Thymus (tissue), 11 donors: ENCODE measurements around the gene EXOSC5. TPM values are rescaled to one million over a fixed set of nuclear protein-coding genes. Genes with fewer than 3 reads are reported as not detected.
A peak's percentile ranks its signal among the peaks of the same experiment; 100 is the strongest.

Source experiments
- DNase-seq, 9 donors: peaks; one replicate each; pipeline ENCODE4 v3.0.0-alpha.2; 2013; ENCODE audit warnings: low spot score in 9 of 9, low read depth in 6 of 9, missing footprints in 1 of 9
- H3K27ac ChIP-seq, 2 donors: one replicate each; pipeline ENCODE4 v1.5.1; 2013; ENCODE audit warnings: control low read depth in 1 of 2, low read depth in 1 of 2, low read length in 1 of 2, mild to moderate bottlenecking in 1 of 2, moderate library complexity in 1 of 2
- H3K27me3 ChIP-seq, 2 donors: one replicate each; pipeline ENCODE4 v1.5.1; 2013; ENCODE audit warnings: low read length in 1 of 2; ENCODE audit not compliant: control insufficient read depth in 2 of 2, insufficient read depth in 1 of 2
- H3K36me3 ChIP-seq, 2 donors: one replicate each; pipeline ENCODE4 v1.5.1; 2013; ENCODE audit warnings: low read length in 1 of 2, mild to moderate bottlenecking in 1 of 2, moderate library complexity in 1 of 2; ENCODE audit not compliant: control insufficient read depth in 2 of 2, insufficient read depth in 2 of 2
- H3K4me1 ChIP-seq, 2 donors: one replicate each; pipeline ENCODE4 v1.5.1; 2013; ENCODE audit warnings: low read length in 2 of 2; ENCODE audit not compliant: control insufficient read depth in 2 of 2, insufficient read depth in 2 of 2
- H3K4me3 ChIP-seq, 2 donors: one replicate each; pipeline ENCODE4 v1.5.1; 2013; ENCODE audit warnings: low read length in 2 of 2, control low read depth in 1 of 2, mild to moderate bottlenecking in 1 of 2
- H3K9me3 ChIP-seq, 2 donors: one replicate each; pipeline ENCODE4 v1.5.1; 2013; ENCODE audit warnings: low read length in 1 of 2, mild to moderate bottlenecking in 1 of 2; ENCODE audit not compliant: control insufficient read depth in 2 of 2, insufficient read depth in 1 of 2
- WGBS: extraction: QIAGEN DNeasy Blood & Tissue Kit; methylation state at CpG from one replicate; pipeline ENCODE4 v1.1.7; 2013; 5-methylcytosine and 5-hydroxymethylcytosine counted together
- polyA plus RNA-seq: library from polyadenylated mRNA; stranded (reverse); fragments of 200-250 nt; gene quantifications from one replicate; pipeline ENCODE4 v1.2.3, GENCODE V29; 2013
- total RNA-seq: library from RNA; stranded (reverse); fragments of 120-200 nt; gene quantifications from one replicate; pipeline ENCODE4 v1.2.4, GENCODE V29; 2013
- donor health status: healthy.

EXOSC5 gene
- total and polyA plus RNA-seq, 2 donors, result 20.2 to 20.3 TPM

DNA sequence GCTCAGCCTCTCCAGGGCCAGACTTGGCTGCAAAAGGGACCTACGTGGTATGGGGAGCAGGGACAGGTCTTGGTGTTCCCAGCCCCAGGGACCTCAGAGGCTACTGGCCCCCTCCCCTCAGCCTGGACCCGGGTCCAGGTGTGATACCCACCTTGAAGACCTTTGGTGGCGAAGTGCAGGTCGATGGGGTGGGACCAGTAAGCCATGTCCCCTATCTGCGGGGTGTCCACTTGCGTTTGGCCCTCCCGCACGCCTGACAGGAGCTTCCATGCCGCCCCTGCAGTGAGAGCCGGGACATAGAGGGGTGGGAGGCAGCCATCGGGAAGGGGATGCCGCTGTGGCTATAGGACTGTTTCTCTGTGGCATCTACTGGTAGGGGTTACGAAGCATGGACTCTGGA lies 39.4 kb downstream of the EXOSC5 start:
- WGBS, result 95% methylated on average over 13 of the region's 13 CpGs
- Histone ChIP-seq H3K9me3 (no peaks in the 10 kb centered on the region), H3K27me3 (no peaks in the 10 kb centered on the region), H3K4me1 (peaks cover 6 to 33% of the 10 kb centered on the region in 2 donors), H3K4me3 (no peak overlapping the region), H3K36me3 (peaks cover 4 to 12% of the 10 kb centered on the region in 2 donors), H3K27ac (peak overlapping the region in 1 of 2 donors; percentile 43)
- no peak for DNase-seq

- Histone ChIP-seq H3K4me1 (peaks cover 6 to 35% of the 10 kb centered on the region in 2 donors), H3K36me3 (peaks cover 3 to 12% of the 10 kb centered on the region in 2 donors), H3K4me3 (no peak overlapping the region), H3K9me3 (no peaks in the 10 kb centered on the region), H3K27ac (peak overlapping the region; percentile 40 to 84), H3K27me3 (peaks cover 0 to under 1% of the 10 kb centered on the region in 2 donors)
- WGBS, result 64% methylated on average over 11 of the region's 11 CpGs
- peak in 1 of 9 donors; percentile 54 for DNase-seq
Observed at GRCh38 chr19:41356984-41357739, 40.0 kb downstream of the EXOSC5 start.

DNA sequence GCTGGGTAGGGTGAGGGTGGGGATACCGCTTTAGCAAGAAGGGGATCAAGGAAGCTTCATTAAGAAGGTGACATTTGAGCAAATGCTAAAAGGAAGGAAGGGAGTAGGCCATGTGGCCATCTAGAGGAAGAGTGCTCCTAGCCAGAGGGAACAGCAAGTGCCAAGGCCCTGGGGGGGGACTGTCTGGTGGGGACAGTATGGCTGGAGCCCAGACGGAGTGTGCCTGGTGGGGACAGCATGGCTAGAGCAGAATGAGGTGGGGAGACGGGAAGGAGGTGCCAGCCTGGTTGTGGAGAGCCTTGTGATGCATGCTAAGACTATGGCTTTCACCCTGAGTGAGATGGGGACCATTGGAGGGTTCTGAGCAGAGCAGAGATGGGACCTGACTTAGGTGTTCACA lies 41.4 kb downstream of the EXOSC5 start:
- Histone ChIP-seq H3K9me3 (no peaks in the 10 kb centered on the region), H3K36me3 (peaks cover 0 to 7% of the 10 kb centered on the region in 2 donors), H3K4me3 (no peak overlapping the region), H3K27ac (no peak overlapping the region), H3K4me1 (peaks cover 6 to 43% of the 10 kb centered on the region in 2 donors), H3K27me3 (peaks cover 0 to 4% of the 10 kb centered on the region in 2 donors)
- DNase-seq, result no peak
- WGBS, result 96% methylated on average over 3 of the region's 3 CpGs

DNA sequence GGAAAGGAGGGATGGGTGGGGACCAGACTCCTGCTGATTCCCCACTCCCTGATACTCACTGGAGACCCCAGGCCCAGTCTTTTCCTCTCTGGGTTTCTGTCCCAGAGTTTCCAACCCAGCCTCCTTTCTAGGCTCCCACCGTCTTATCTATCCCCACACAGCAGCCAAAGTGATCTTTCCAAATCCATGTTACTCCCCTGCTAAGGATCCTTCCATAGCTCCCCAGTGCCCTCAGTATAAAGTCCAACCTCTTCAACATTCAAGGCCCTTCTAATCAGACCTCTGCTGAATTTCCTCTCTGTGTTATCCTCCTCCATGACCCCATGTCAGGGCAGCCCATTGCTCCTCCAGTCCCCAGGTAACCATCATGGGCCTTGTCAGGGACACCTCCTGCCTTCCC lies 42.1 kb downstream of the EXOSC5 start:
- 97% methylated on average over 1 of the region's 1 CpG for WGBS
- H3K4me3 ChIP-seq, result no peak overlapping the region
- H3K36me3 ChIP-seq, result peaks cover 0 to 6% of the 10 kb centered on the region in 2 donors
- H3K4me1 ChIP-seq, result peaks cover 11 to 48% of the 10 kb centered on the region in 2 donors
- H3K27ac ChIP-seq, result no peak overlapping the region
- DNase-seq, result no peak
- peaks cover 0 to 4% of the 10 kb centered on the region in 2 donors for H3K27me3 ChIP-seq
- H3K9me3 ChIP-seq, result no peaks in the 10 kb centered on the region

DNA sequence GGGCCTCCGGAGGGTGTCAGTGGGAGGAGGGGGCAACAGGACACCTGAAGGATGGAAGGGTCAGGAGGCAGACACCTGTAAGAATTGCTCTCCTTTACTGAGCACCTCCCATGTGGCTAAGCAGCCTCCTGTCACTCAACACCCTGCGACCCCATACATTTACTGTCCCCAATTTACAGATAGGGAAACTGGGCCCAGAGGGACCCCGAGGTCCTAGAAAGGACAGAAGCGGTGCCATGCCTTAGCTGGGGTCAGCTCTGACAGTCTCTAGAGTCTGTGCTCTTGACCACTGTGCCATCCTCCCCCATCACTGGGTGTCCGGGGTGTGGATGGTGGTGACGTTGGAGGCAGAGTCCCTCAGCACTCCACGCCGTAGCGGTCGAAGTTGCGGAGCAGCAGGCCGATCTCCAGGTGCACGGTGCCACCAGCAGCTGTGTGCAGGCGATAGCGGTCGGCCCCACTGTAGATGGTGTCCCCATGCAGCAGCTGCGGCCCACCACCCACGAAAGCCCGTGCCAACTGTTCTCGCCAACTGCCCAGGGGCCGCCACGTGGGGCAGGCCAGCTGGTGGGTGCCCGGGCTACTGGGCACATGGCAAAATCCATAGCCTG lies 42.7 kb downstream of the EXOSC5 start:
- 93% methylated on average over 23 of the region's 23 CpGs for WGBS
- H3K9me3 ChIP-seq, result no peaks in the 10 kb centered on the region
- peak overlapping the region; percentile 18 to 34 for H3K27ac ChIP-seq
- no peak for DNase-seq
- peaks cover 0 to 4% of the 10 kb centered on the region in 2 donors for H3K27me3 ChIP-seq
- peaks cover 11 to 54% of the 10 kb centered on the region in 2 donors for H3K4me1 ChIP-seq
- peaks cover 0 to 6% of the 10 kb centered on the region in 2 donors for H3K36me3 ChIP-seq
- H3K4me3 ChIP-seq, result peak overlapping the region; percentile 31 to 90

- under 1% methylated on average over 78 of the region's 78 CpGs for WGBS
- peak within 1 kb of the TSS; percentile 82 to 89 for H3K27ac ChIP-seq
- H3K4me1 ChIP-seq, result peaks cover 18 to 61% of the 10 kb centered on the region in 2 donors
- peaks cover 0 to 6% of the 10 kb centered on the region in 2 donors for H3K36me3 ChIP-seq
- peak in 8 of 9 donors; percentile 63 to 95 (median 87) for DNase-seq
- no peaks in the 10 kb centered on the region for H3K9me3 ChIP-seq
- H3K27me3 ChIP-seq, result peaks cover 0 to 4% of the 10 kb centered on the region in 2 donors
- H3K4me3 ChIP-seq, result peak within 1 kb of the TSS; percentile 77 to 90
Observed at GRCh38 chr19:41353466-41354342, 43.5 kb downstream of the EXOSC5 start, which contains the start of gene TGFB1. TSS of gene TGFB1 (minus strand) at chr19:41353922. CDS start at chr19:41353044, 878 bp downstream.

DNA sequence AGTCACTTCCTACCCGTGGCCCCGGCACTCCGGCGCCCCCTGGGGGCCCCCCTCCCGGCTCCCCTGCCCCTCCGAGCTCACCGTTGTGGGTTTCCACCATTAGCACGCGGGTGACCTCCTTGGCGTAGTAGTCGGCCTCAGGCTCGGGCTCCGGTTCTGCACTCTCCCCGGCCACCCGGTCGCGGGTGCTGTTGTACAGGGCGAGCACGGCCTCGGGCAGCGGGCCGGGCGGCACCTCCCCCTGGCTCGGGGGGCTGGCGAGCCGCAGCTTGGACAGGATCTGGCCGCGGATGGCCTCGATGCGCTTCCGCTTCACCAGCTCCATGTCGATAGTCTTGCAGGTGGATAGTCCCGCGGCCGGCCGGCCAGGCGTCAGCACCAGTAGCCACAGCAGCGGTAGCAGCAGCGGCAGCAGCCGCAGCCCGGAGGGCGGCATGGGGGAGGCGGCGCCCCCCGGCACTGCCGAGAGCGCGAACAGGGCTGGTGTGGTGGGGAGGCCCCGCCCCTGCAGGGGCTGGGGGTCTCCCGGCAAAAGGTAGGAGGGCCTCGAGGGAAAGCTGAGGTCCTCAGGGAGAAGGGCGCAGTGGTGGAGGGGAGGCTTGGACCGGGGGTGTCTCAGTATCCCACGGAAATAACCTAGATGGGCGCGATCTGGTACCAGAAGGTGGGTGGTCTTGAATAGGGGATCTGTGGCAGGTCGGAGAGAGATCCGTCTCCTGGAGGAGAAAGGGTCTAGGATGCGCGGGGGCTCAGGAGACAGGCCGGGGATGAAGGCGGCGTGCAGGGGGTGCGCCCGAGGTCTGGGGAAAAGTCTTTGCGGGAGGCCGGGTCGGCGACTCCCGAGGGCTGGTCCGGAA lies 44.3 kb downstream of the EXOSC5 start:
- H3K4me3 ChIP-seq, result peak overlapping the region; percentile 77 to 90
- H3K27ac ChIP-seq, result peak overlapping the region; percentile 82 to 89
- under 1% methylated on average over 71 of the region's 71 CpGs for WGBS
- no peaks in the 10 kb centered on the region for H3K9me3 ChIP-seq
- peaks cover 4 to 10% of the 10 kb centered on the region in 2 donors for H3K36me3 ChIP-seq
- H3K4me1 ChIP-seq, result peaks cover 18 to 60% of the 10 kb centered on the region in 2 donors
- H3K27me3 ChIP-seq, result peaks cover 0 to 4% of the 10 kb centered on the region in 2 donors
- peak in 4 of 9 donors; percentile 50 to 82 (median 66) for DNase-seq

- H3K9me3 ChIP-seq, result no peaks in the 10 kb centered on the region
- H3K27me3 ChIP-seq, result peaks cover 0 to 4% of the 10 kb centered on the region in 2 donors
- peaks cover 6 to 14% of the 10 kb centered on the region in 2 donors for H3K36me3 ChIP-seq
- H3K4me1 ChIP-seq, result peaks cover 17 to 54% of the 10 kb centered on the region in 2 donors
- peak overlapping the region; percentile 77 to 90 for H3K4me3 ChIP-seq
- no peak for DNase-seq
- under 1% methylated on average over 12 of the region's 12 CpGs for WGBS
- H3K27ac ChIP-seq, result peak overlapping the region; percentile 17 to 56
Observed at GRCh38 chr19:41352279-41352608, 44.9 kb downstream of the EXOSC5 start.
